Breast epithelium (tissue), 4 donors: ENCODE measurements around the gene LYPD6B. TPM values are rescaled to one million over a fixed set of nuclear protein-coding genes. Genes with fewer than 3 reads are reported as not detected.

Experiments
- DNase-seq, 2 donors: peaks; one replicate each; pipeline ENCODE4 v3.0.0-alpha.2; 2019; ENCODE audit warnings: low spot score in 2 of 2
- H3K27ac ChIP-seq, 2 donors: fragments of 200-600 bp; sonication (generic) in 1 of 2; one replicate each; pipeline ENCODE4 v1.5.1; 2016 to 2019; ENCODE audit warnings: mild to moderate bottlenecking in 1 of 2
- H3K27me3 ChIP-seq, 2 donors: fragments of 200-600 bp; sonication (generic) in 1 of 2; one replicate each; pipeline versions ENCODE4 v1.5.1 to v1.6.0; 2017 to 2019; ENCODE audit warnings: control low read depth in 1 of 2, mild to moderate bottlenecking in 1 of 2
- H3K36me3 ChIP-seq: fragments of 200-600 bp; one replicate; pipeline ENCODE4 v1.5.1; 2019
- H3K4me1 ChIP-seq, 2 donors: fragments of 200-600 bp; sonication (generic); one replicate each; pipeline ENCODE4 v1.5.1; 2016 to 2019; ENCODE audit warnings: control low read depth in 1 of 2
- H3K4me3 ChIP-seq, 3 donors: fragments of 200-600 bp; sonication (generic); 1 replicate in 2 of 3; 2 replicates in 1 of 3; pipeline ENCODE4 v1.5.1; 2016 to 2019; ENCODE audit warnings: mild to moderate bottlenecking in 3 of 3, moderate library complexity in 2 of 3
- H3K9me3 ChIP-seq, 2 donors: fragments of 200-600 bp; sonication (generic) in 1 of 2; one replicate each; pipeline ENCODE4 v1.5.1; 2016 to 2019; ENCODE audit warnings: control low read depth in 1 of 2
- CTCF ChIP-seq, 3 donors: fragments of 450-650 bp; IDR thresholded peaks; one replicate each; pipeline ENCODE4 v1.5.1; 2016 to 2017; ENCODE audit warnings: antibody characterized with exemption in 3 of 3, mild to moderate bottlenecking in 3 of 3, moderate library complexity in 3 of 3
- POLR2A ChIP-seq: fragments of 450-650 bp; IDR thresholded peaks from one replicate; pipeline ENCODE4 v1.6.1; 2016; ENCODE audit warnings: antibody characterized with exemption, mild to moderate bottlenecking, moderate library complexity
- POLR2AphosphoS5 ChIP-seq, 3 donors: sonication (generic); formaldehyde crosslinking; IDR thresholded peaks; one replicate each; pipeline ENCODE4 v1.6.1; 2017; ENCODE audit warnings: antibody characterized with exemption in 3 of 3
- intact Hi-C: fragments of 100-400 bp; cut with DNase I; formaldehyde crosslinking; loops from one replicate; pipeline ENCODE4 v1.15.1; 2023; ENCODE audit warnings: low total_unique reads
- total RNA-seq, 3 donors: library from RNA; depleted of rRNA; stranded (reverse); fragments of >200 nt; gene quantifications; one replicate each; pipeline ENCODE4 v1.1.0, GENCODE V29; 2016

Gene LYPD6B
- total RNA-seq, 3 donors from 2014 or later = 0.32 to 41.4 (median 21.0) TPM

- no peak for DNase-seq
- Histone ChIP-seq H3K4me3 (no peak overlapping the region), H3K9me3 (no peaks in the 10 kb centered on the region), H3K27me3 (no peaks in the 10 kb centered on the region), H3K4me1 (no peaks in the 10 kb centered on the region), H3K27ac (no peak overlapping the region), H3K36me3 (no peaks in the 10 kb centered on the region)
- intact Hi-C loops = no loop called here
- no peak for TF ChIP-seq POLR2A
- TF ChIP-seq CTCF (IDR thresholded peaks at IDR 0.05) = no peak
- no peak for TF ChIP-seq POLR2AphosphoS5 (IDR thresholded peaks at IDR 0.05)
Measured at GRCh38 chr2:149134335-149134923, 95.9 kb downstream of the LYPD6B start.

GRCh38 chr2:149136111-149136510 lies 97.6 kb downstream of the LYPD6B start:
- H3K4me1 ChIP-seq = no peaks in the 10 kb centered on the region
- H3K4me3 ChIP-seq = no peak overlapping the region
- no peaks in the 10 kb centered on the region for H3K27me3 ChIP-seq
- no peak for TF ChIP-seq POLR2AphosphoS5 (IDR thresholded peaks at IDR 0.05)
- no peak for TF ChIP-seq CTCF (IDR thresholded peaks at IDR 0.05)
- no peak for TF ChIP-seq POLR2A
- intact Hi-C loops = no loop called here
- H3K36me3 ChIP-seq = no peaks in the 10 kb centered on the region
- DNase-seq = no peak
- no peak overlapping the region for H3K27ac ChIP-seq
- H3K9me3 ChIP-seq = no peaks in the 10 kb centered on the region

GRCh38 chr2:149141046-149141445 lies 102.5 kb downstream of the LYPD6B start:
- TF ChIP-seq CTCF (IDR thresholded peaks at IDR 0.05) (no peak), POLR2AphosphoS5 (IDR thresholded peaks at IDR 0.05) (no peak), POLR2A (no peak)
- no peak overlapping the region for H3K27ac ChIP-seq
- no peaks in the 10 kb centered on the region for H3K9me3 ChIP-seq
- no peak overlapping the region for H3K4me3 ChIP-seq
- intact Hi-C loops = no loop called here
- H3K36me3 ChIP-seq = no peaks in the 10 kb centered on the region
- no peaks in the 10 kb centered on the region for H3K27me3 ChIP-seq
- H3K4me1 ChIP-seq = no peaks in the 10 kb centered on the region
- DNase-seq = no peak

GRCh38 chr2:149143734-149144133 lies 105.2 kb downstream of the LYPD6B start:
- Histone ChIP-seq H3K27ac (no peak overlapping the region), H3K36me3 (no peaks in the 10 kb centered on the region), H3K4me1 (no peaks in the 10 kb centered on the region), H3K9me3 (no peaks in the 10 kb centered on the region), H3K4me3 (no peak overlapping the region), H3K27me3 (no peaks in the 10 kb centered on the region)
- DNase-seq = no peak
- intact Hi-C loops = no loop called here
- TF ChIP-seq POLR2AphosphoS5 (IDR thresholded peaks at IDR 0.05) (no peak), CTCF (IDR thresholded peaks at IDR 0.05) (no peak), POLR2A (no peak)

GRCh38 chr2:149145314-149146295 lies 107.1 kb downstream of the LYPD6B start:
- no peaks in the 10 kb centered on the region for H3K4me1 ChIP-seq
- DNase-seq = no peak
- H3K27me3 ChIP-seq = no peaks in the 10 kb centered on the region
- no peak for TF ChIP-seq CTCF (IDR thresholded peaks at IDR 0.05)
- TF ChIP-seq POLR2A = no peak
- no peak for TF ChIP-seq POLR2AphosphoS5 (IDR thresholded peaks at IDR 0.05)
- intact Hi-C loops = no loop called here
- no peak overlapping the region for H3K27ac ChIP-seq
- no peaks in the 10 kb centered on the region for H3K9me3 ChIP-seq
- H3K36me3 ChIP-seq = no peaks in the 10 kb centered on the region
- no peak overlapping the region for H3K4me3 ChIP-seq
